Measurements from ENCODE around the gene PLEKHG4B.

DNA sequence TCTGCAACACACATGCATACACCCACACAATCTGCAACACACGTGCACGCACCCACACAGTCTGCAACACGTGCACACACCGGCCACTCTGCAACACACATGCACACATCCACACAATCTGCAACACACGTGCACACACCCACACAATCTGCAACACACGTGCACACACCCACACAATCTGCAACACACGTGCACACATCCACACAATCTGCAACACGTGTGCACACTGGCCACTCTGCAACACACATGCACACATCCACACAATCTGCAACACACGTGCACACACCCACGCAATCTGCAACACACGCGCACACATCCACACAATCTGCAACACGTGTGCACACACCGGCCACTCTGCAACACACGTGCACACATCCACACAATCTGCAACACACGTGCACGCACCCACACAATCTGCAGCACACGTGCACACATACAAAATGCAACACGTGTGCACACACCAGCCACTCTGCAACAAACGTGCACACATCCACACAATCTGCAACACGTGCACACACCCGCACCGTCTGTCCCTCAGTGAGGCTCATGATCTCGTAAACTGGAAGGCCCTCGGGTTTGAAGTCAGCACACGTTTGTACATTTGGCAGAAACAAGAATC lies 18.4 kb downstream of the PLEKHG4B start:
- TF ChIP-seq, protein P1, sequence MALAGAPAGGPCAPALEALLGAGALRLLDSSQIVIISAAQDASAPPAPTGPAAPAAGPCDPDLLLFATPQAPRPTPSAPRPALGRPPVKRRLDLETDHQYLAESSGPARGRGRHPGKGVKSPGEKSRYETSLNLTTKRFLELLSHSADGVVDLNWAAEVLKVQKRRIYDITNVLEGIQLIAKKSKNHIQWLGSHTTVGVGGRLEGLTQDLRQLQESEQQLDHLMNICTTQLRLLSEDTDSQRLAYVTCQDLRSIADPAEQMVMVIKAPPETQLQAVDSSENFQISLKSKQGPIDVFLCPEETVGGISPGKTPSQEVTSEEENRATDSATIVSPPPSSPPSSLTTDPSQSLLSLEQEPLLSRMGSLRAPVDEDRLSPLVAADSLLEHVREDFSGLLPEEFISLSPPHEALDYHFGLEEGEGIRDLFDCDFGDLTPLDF (CRISPR knock-in tag; IDR thresholded peaks at IDR 0.05), result peak; percentile 23; the same call in 1 of the 2 replicates
- TF ChIP-seq, protein P2, sequence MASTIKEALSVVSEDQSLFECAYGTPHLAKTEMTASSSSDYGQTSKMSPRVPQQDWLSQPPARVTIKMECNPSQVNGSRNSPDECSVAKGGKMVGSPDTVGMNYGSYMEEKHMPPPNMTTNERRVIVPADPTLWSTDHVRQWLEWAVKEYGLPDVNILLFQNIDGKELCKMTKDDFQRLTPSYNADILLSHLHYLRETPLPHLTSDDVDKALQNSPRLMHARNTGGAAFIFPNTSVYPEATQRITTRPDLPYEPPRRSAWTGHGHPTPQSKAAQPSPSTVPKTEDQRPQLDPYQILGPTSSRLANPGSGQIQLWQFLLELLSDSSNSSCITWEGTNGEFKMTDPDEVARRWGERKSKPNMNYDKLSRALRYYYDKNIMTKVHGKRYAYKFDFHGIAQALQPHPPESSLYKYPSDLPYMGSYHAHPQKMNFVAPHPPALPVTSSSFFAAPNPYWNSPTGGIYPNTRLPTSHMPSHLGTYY (CRISPR knock-in tag; IDR thresholded peaks at IDR 0.05), result no peak
- no peak for TF ChIP-seq JUN (CRISPR knock-in tag; IDR thresholded peaks at IDR 0.05)
- TF ChIP-seq, protein P3, sequence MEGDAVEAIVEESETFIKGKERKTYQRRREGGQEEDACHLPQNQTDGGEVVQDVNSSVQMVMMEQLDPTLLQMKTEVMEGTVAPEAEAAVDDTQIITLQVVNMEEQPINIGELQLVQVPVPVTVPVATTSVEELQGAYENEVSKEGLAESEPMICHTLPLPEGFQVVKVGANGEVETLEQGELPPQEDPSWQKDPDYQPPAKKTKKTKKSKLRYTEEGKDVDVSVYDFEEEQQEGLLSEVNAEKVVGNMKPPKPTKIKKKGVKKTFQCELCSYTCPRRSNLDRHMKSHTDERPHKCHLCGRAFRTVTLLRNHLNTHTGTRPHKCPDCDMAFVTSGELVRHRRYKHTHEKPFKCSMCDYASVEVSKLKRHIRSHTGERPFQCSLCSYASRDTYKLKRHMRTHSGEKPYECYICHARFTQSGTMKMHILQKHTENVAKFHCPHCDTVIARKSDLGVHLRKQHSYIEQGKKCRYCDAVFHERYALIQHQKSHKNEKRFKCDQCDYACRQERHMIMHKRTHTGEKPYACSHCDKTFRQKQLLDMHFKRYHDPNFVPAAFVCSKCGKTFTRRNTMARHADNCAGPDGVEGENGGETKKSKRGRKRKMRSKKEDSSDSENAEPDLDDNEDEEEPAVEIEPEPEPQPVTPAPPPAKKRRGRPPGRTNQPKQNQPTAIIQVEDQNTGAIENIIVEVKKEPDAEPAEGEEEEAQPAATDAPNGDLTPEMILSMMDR (IDR thresholded peaks at IDR 0.05), result no peak
- TF ChIP-seq, protein P4, sequence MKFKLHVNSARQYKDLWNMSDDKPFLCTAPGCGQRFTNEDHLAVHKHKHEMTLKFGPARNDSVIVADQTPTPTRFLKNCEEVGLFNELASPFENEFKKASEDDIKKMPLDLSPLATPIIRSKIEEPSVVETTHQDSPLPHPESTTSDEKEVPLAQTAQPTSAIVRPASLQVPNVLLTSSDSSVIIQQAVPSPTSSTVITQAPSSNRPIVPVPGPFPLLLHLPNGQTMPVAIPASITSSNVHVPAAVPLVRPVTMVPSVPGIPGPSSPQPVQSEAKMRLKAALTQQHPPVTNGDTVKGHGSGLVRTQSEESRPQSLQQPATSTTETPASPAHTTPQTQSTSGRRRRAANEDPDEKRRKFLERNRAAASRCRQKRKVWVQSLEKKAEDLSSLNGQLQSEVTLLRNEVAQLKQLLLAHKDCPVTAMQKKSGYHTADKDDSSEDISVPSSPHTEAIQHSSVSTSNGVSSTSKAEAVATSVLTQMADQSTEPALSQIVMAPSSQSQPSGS (CRISPR knock-in tag; IDR thresholded peaks at IDR 0.05; ENCODE audit: borderline replicate concordance, low read depth), result no peak
- TF ChIP-seq, protein P5, sequence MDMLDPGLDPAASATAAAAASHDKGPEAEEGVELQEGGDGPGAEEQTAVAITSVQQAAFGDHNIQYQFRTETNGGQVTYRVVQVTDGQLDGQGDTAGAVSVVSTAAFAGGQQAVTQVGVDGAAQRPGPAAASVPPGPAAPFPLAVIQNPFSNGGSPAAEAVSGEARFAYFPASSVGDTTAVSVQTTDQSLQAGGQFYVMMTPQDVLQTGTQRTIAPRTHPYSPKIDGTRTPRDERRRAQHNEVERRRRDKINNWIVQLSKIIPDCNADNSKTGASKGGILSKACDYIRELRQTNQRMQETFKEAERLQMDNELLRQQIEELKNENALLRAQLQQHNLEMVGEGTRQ (CRISPR knock-in tag; IDR thresholded peaks at IDR 0.05), result no peak
- TF ChIP-seq ZNF671 (CRISPR knock-in tag; IDR thresholded peaks at IDR 0.05), result no peak
- no peak for TF ChIP-seq KAT7 (CRISPR knock-in tag; IDR thresholded peaks at IDR 0.05; ENCODE audit: borderline replicate concordance)
- TF ChIP-seq ZNF138 (CRISPR knock-in tag; conservative IDR thresholded peaks at IDR 0.05), result no peak
- TF ChIP-seq ESRRA (CRISPR knock-in tag; IDR thresholded peaks at IDR 0.05; ENCODE audit: borderline replicate concordance), result no peak
- TF ChIP-seq, protein P6, sequence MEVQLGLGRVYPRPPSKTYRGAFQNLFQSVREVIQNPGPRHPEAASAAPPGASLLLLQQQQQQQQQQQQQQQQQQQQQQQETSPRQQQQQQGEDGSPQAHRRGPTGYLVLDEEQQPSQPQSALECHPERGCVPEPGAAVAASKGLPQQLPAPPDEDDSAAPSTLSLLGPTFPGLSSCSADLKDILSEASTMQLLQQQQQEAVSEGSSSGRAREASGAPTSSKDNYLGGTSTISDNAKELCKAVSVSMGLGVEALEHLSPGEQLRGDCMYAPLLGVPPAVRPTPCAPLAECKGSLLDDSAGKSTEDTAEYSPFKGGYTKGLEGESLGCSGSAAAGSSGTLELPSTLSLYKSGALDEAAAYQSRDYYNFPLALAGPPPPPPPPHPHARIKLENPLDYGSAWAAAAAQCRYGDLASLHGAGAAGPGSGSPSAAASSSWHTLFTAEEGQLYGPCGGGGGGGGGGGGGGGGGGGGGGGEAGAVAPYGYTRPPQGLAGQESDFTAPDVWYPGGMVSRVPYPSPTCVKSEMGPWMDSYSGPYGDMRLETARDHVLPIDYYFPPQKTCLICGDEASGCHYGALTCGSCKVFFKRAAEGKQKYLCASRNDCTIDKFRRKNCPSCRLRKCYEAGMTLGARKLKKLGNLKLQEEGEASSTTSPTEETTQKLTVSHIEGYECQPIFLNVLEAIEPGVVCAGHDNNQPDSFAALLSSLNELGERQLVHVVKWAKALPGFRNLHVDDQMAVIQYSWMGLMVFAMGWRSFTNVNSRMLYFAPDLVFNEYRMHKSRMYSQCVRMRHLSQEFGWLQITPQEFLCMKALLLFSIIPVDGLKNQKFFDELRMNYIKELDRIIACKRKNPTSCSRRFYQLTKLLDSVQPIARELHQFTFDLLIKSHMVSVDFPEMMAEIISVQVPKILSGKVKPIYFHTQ (CRISPR knock-in tag; IDR thresholded peaks at IDR 0.05), result no peak
- no peak for TF ChIP-seq RELA (CRISPR knock-in tag; IDR thresholded peaks at IDR 0.05; ENCODE audit: borderline replicate concordance)
- no peak for TF ChIP-seq EMX1 (CRISPR knock-in tag; IDR thresholded peaks at IDR 0.05)
- TF ChIP-seq, protein P7, sequence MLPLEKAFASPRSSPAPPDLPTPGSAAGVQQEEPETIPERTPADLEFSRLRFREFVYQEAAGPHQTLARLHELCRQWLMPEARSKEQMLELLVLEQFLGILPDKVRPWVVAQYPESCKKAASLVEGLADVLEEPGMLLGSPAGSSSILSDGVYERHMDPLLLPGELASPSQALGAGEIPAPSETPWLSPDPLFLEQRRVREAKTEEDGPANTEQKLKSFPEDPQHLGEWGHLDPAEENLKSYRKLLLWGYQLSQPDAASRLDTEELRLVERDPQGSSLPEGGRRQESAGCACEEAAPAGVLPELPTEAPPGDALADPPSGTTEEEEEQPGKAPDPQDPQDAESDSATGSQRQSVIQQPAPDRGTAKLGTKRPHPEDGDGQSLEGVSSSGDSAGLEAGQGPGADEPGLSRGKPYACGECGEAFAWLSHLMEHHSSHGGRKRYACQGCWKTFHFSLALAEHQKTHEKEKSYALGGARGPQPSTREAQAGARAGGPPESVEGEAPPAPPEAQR (CRISPR knock-in tag; IDR thresholded peaks at IDR 0.05), result no peak

Data from WTC11 (cell line).